ENCODE results near the gene WWOX. TPM values are rescaled to one million over a fixed set of nuclear protein-coding genes. Genes with fewer than 3 reads are reported as not detected.

Gene WWOX
- total RNA-seq, 1 experiment from 2014 or later, result 28.3 TPM

DNA sequence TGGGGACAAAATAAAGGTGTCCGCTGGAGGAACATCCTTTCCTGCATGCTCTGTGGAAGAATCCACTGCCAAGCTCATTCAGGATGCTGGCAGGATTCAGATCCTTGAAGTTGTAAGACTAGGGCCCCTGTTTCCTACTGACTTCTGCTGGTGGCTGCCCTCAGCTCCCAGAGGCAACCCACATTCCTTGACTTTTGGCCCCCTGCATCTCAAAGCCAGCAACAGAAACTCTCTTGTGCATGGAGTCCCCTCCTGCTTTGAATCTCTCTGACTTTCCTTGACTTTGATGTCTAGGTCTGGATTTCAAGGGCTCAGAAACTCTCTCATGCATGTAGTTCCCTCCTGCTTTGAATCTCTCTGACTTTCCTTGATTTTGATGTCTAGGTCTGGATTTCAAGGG is 461.5 kb downstream of the WWOX start:
- CTCF ChIA-PET, result no interaction called here
- H3K4me3 ChIP-seq (ENCODE audit: low read length), result no peak overlapping the region
- H3K27ac ChIP-seq (ENCODE audit: low read length), result no peak overlapping the region
- H3K9ac ChIP-seq (ENCODE audit: low read length), result no peak overlapping the region
- no peaks in the 10 kb centered on the region for H3K79me2 ChIP-seq (ENCODE audit: low read length)
- H2AFZ ChIP-seq (ENCODE audit: low read length), result no peak overlapping the region
- H3K36me3 ChIP-seq (ENCODE audit: low read depth, low read length), result no peaks in the 10 kb centered on the region
- no peaks in the 10 kb centered on the region for H3K4me1 ChIP-seq (ENCODE audit: insufficient read depth, low read length)
- DNase-seq (no peak), ATAC-seq (no peak)
- H3K27me3 ChIP-seq (ENCODE audit: low read length), result no peaks in the 10 kb centered on the region
- H3K9me3 ChIP-seq (ENCODE audit: low read length), result no peaks in the 10 kb centered on the region
- no peaks in the 10 kb centered on the region for H3F3A ChIP-seq (ENCODE audit: low read length, unreplicated experiment)
- TF ChIP-seq EZH2phosphoT487 (IDR thresholded peaks at IDR 0.05; ENCODE audit: borderline replicate concordance, low read length) (no peak), EZH2 (IDR thresholded peaks at IDR 0.05; ENCODE audit: low read length, unreplicated experiment) (no peak), CTCF (conservative IDR thresholded peaks at IDR 0.05; ENCODE audit: low read depth, low read length) (no peak)
- no TSS peak for BruUV-seq (replicated peaks)
- H3K9me2 ChIP-seq (replicated peaks; ENCODE audit: low read length), result no peaks in the 10 kb centered on the region
- no peaks in the 10 kb centered on the region for H4K20me1 ChIP-seq (ENCODE audit: low read length)
- H3K4me2 ChIP-seq (ENCODE audit: low read length), result no peak overlapping the region
- POLR2A ChIA-PET (ENCODE audit: unreplicated experiment), result no interaction called here
- intact Hi-C loops (cut with micrococcal nuclease), result no loop called here

- intact Hi-C loops (cut with micrococcal nuclease), result no loop called here
These were observed 462.7 kb downstream of the WWOX start for GRCh38 chr16:78562111-78562510.

DNA sequence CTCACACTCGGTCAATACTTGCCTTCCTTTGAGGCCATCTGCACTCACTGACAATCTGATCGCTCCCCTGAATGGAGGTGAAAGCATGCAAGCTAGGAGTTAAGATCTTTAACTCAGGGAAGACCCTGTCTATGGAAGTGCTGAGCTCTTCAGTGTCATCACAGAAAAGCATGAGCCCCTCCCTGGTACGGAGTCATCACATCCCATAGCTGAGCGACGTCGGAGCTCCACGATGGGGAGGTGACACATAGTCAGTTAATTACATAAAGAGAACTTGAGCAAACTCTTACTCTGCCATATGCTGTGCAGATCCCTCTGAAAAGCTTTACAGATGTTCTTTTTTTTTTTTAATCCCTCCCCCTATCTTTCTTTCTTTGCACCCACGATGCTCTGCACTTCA is 463.2 kb downstream of the WWOX start:
- BruUV-seq (replicated peaks), result no TSS peak
- CTCF ChIA-PET, result no interaction called here
- no peak for ATAC-seq
- H3K79me2 ChIP-seq (ENCODE audit: low read length), result no peaks in the 10 kb centered on the region
- POLR2A ChIA-PET (ENCODE audit: unreplicated experiment), result no interaction called here
- no peak overlapping the region for H3K4me3 ChIP-seq (ENCODE audit: low read length)
- intact Hi-C loops (cut with micrococcal nuclease), result no loop called here
- no peaks in the 10 kb centered on the region for H4K20me1 ChIP-seq (ENCODE audit: low read length)
- H3K4me1 ChIP-seq (ENCODE audit: insufficient read depth, low read length), result no peaks in the 10 kb centered on the region
- TF ChIP-seq EZH2phosphoT487 (IDR thresholded peaks at IDR 0.05; ENCODE audit: borderline replicate concordance, low read length), result no peak
- no peak for TF ChIP-seq CTCF (conservative IDR thresholded peaks at IDR 0.05; ENCODE audit: low read depth, low read length)
- no peak for TF ChIP-seq EZH2 (IDR thresholded peaks at IDR 0.05; ENCODE audit: low read length, unreplicated experiment)
- H3K27ac ChIP-seq (ENCODE audit: low read length), result no peak overlapping the region
- H3K27me3 ChIP-seq (ENCODE audit: low read length), result no peaks in the 10 kb centered on the region
- no peak overlapping the region for H2AFZ ChIP-seq (ENCODE audit: low read length)
- no peaks in the 10 kb centered on the region for H3K36me3 ChIP-seq (ENCODE audit: low read depth, low read length)
- H3K9ac ChIP-seq (ENCODE audit: low read length), result no peak overlapping the region
- H3K9me2 ChIP-seq (replicated peaks; ENCODE audit: low read length), result no peaks in the 10 kb centered on the region
- no peaks in the 10 kb centered on the region for H3K9me3 ChIP-seq (ENCODE audit: low read length)
- DNase-seq, result no peak
- no peaks in the 10 kb centered on the region for H3F3A ChIP-seq (ENCODE audit: low read length, unreplicated experiment)
- H3K4me2 ChIP-seq (ENCODE audit: low read length), result no peak overlapping the region

More at GRCh38 chr16:78562111-78562510, 462.7 kb downstream of the WWOX start:
- Histone ChIP-seq H3K79me2 (ENCODE audit: low read length) (no peaks in the 10 kb centered on the region), H3K4me1 (ENCODE audit: insufficient read depth, low read length) (no peaks in the 10 kb centered on the region), H3K4me2 (ENCODE audit: low read length) (no peak overlapping the region), H3K9me3 (ENCODE audit: low read length) (no peaks in the 10 kb centered on the region), H3K27ac (ENCODE audit: low read length) (no peak overlapping the region), H3K9ac (ENCODE audit: low read length) (no peak overlapping the region), H3F3A (ENCODE audit: low read length, unreplicated experiment) (no peaks in the 10 kb centered on the region), H3K4me3 (ENCODE audit: low read length) (no peak overlapping the region), H2AFZ (ENCODE audit: low read length) (no peak overlapping the region), H3K27me3 (ENCODE audit: low read length) (no peaks in the 10 kb centered on the region), H4K20me1 (ENCODE audit: low read length) (no peaks in the 10 kb centered on the region), H3K36me3 (ENCODE audit: low read depth, low read length) (no peaks in the 10 kb centered on the region), H3K9me2 (replicated peaks; ENCODE audit: low read length) (no peaks in the 10 kb centered on the region)
- no TSS peak for BruUV-seq (replicated peaks)
- DNase-seq (no peak), ATAC-seq (no peak)
- CTCF ChIA-PET, result no interaction called here
- POLR2A ChIA-PET (ENCODE audit: unreplicated experiment), result no interaction called here
- TF ChIP-seq CTCF (conservative IDR thresholded peaks at IDR 0.05; ENCODE audit: low read depth, low read length), result no peak
- no peak for TF ChIP-seq EZH2 (IDR thresholded peaks at IDR 0.05; ENCODE audit: low read length, unreplicated experiment)
- TF ChIP-seq EZH2phosphoT487 (IDR thresholded peaks at IDR 0.05; ENCODE audit: borderline replicate concordance, low read length), result no peak
